Anterior cingulate cortex (tissue), 58 donors: ENCODE data around the gene CHD9NB.

ENCODE experiments used
- DNase-seq, 58 donors: peaks; one replicate each; lab custom pipeline; 2025; lab: John Stamatoyannopoulos, UW

Gene CHD9NB

GRCh38 chr16:53036066-53036465 lies 16.6 kb downstream of the CHD9NB start:
- DNase-seq, result no peak

- no peak for DNase-seq
Measured at GRCh38 chr16:53035176-53035942, 17.3 kb downstream of the CHD9NB start.

GRCh38 chr16:53034306-53034705 lies 18.4 kb downstream of the CHD9NB start:
- DNase-seq, result no peak

GRCh38 chr16:53031323-53031942 lies 21.3 kb downstream of the CHD9NB start:
- no peak for DNase-seq

GRCh38 chr16:53029971-53030370 lies 22.7 kb downstream of the CHD9NB start:
- DNase-seq, result no peak

GRCh38 chr16:53024045-53024444 lies 28.7 kb downstream of the CHD9NB start:
- DNase-seq, result no peak

- peak in 35 of 58 donors; percentile 1 to 49 (median 11) for DNase-seq
Measured at GRCh38 chr16:53022374-53022773, 30.3 kb downstream of the CHD9NB start.

- no peak for DNase-seq
Measured at GRCh38 chr16:53018834-53019416, 33.8 kb downstream of the CHD9NB start.

- DNase-seq, result no peak
Measured at GRCh38 chr16:53014287-53014686, 38.4 kb downstream of the CHD9NB start.

- no peak for DNase-seq
Measured at GRCh38 chr16:53007095-53007494, 45.6 kb downstream of the CHD9NB start.

GRCh38 chr16:52997922-52998321 lies 54.8 kb downstream of the CHD9NB start:
- DNase-seq, result no peak

- DNase-seq, result no peak
Measured at GRCh38 chr16:52994942-52995341, 57.8 kb downstream of the CHD9NB start.

GRCh38 chr16:52993179-52993578 lies 59.5 kb downstream of the CHD9NB start:
- no peak for DNase-seq

GRCh38 chr16:52991572-52991971 lies 61.1 kb downstream of the CHD9NB start:
- DNase-seq, result no peak
